ENCODE measurements around the gene GPC3.

DNA sequence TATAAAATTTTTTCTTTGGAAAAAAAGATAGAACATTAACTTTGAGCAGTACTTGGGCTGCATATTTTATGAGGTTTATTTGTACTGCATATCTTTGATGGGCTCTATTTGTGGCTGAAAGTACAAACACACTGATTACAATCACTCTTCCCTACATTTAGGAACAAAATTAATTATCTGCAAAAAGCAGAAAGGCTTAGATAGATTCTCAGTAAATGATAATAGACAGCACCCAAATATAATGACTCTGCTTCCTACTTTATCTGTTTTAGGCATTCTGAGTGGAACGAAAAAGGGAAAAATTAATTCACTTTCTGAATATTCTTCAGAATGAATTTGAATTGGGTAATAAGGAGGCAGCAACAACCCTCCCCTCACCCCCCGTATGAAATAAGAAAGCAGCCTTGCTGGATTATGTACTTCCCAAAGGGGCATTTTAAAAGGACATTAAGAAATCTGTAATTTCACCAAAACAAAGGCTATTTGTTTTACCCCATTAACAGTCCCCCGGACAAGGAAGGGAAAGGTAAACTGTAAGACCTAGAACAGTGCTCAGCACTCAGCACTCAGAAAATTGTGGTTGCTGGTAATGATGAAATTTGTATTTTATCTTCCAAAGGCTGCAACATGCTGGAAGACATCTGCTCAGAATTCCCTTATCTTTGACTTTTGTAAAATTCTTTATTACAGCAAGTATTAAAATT, 242.6 kb downstream of the GPC3 start:
- TF ChIP-seq, protein P1, sequence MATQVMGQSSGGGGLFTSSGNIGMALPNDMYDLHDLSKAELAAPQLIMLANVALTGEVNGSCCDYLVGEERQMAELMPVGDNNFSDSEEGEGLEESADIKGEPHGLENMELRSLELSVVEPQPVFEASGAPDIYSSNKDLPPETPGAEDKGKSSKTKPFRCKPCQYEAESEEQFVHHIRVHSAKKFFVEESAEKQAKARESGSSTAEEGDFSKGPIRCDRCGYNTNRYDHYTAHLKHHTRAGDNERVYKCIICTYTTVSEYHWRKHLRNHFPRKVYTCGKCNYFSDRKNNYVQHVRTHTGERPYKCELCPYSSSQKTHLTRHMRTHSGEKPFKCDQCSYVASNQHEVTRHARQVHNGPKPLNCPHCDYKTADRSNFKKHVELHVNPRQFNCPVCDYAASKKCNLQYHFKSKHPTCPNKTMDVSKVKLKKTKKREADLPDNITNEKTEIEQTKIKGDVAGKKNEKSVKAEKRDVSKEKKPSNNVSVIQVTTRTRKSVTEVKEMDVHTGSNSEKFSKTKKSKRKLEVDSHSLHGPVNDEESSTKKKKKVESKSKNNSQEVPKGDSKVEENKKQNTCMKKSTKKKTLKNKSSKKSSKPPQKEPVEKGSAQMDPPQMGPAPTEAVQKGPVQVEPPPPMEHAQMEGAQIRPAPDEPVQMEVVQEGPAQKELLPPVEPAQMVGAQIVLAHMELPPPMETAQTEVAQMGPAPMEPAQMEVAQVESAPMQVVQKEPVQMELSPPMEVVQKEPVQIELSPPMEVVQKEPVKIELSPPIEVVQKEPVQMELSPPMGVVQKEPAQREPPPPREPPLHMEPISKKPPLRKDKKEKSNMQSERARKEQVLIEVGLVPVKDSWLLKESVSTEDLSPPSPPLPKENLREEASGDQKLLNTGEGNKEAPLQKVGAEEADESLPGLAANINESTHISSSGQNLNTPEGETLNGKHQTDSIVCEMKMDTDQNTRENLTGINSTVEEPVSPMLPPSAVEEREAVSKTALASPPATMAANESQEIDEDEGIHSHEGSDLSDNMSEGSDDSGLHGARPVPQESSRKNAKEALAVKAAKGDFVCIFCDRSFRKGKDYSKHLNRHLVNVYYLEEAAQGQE (IDR thresholded peaks at IDR 0.05; ENCODE audit: low read depth): no peak
- TF ChIP-seq CEBPB (IDR thresholded peaks at IDR 0.05) (no peak), TAF1 (IDR thresholded peaks at IDR 0.05; ENCODE audit: low read depth) (no peak), EGR1 (IDR thresholded peaks at IDR 0.05) (no peak), CREB1 (IDR thresholded peaks at IDR 0.05; ENCODE audit: low read depth) (no peak), EP300 (IDR thresholded peaks at IDR 0.05; ENCODE audit: borderline replicate concordance) (no peak), TCF12 (IDR thresholded peaks at IDR 0.05; ENCODE audit: low read depth) (no peak), YY1 (IDR thresholded peaks at IDR 0.05; ENCODE audit: low read depth) (no peak)
- TF ChIP-seq, protein P2, sequence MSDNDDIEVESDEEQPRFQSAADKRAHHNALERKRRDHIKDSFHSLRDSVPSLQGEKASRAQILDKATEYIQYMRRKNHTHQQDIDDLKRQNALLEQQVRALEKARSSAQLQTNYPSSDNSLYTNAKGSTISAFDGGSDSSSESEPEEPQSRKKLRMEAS (IDR thresholded peaks at IDR 0.05): no peak

Measured in Ishikawa (cell line).